Muscle of leg (tissue), 11 donors: ENCODE measurements around the gene MAP3K5. TPM values are rescaled to one million over a fixed set of nuclear protein-coding genes. Genes with fewer than 3 reads are reported as not detected.
"Not testable (repeated sequence)": the region's sequence is repeated elsewhere in the genome, so short reads cannot be mapped to it uniquely, and the experiment has no call there.

Experiments
- DNase-seq: peaks from one replicate; pipeline ENCODE4 v3.0.0; 2013
- H3K27ac ChIP-seq: one replicate; pipeline ENCODE4 v1.5.1; 2013; ENCODE audit warnings: mild to moderate bottlenecking, low read length, control low read depth
- H3K27me3 ChIP-seq: one replicate; pipeline ENCODE4 v1.6.1; 2013; ENCODE audit warnings: low read length; ENCODE audit not compliant: control insufficient read depth, insufficient read depth
- H3K36me3 ChIP-seq: one replicate; pipeline ENCODE4 v1.6.1; 2013; ENCODE audit warnings: low read length; ENCODE audit not compliant: control insufficient read depth, insufficient read depth
- H3K4me1 ChIP-seq: one replicate; pipeline ENCODE4 v1.6.1; 2013; ENCODE audit warnings: low read length; ENCODE audit not compliant: control insufficient read depth, insufficient read depth
- H3K4me3 ChIP-seq: one replicate; pipeline ENCODE4 v1.5.1; 2013; ENCODE audit warnings: low read length, control low read depth
- H3K9me3 ChIP-seq: replicated peaks from 2 replicates; pipeline ENCODE4 v1.6.1; 2013; ENCODE audit warnings: low read depth, low read length; ENCODE audit not compliant: control insufficient read depth
- WGBS: methylation state at CpG from one replicate; pipeline ENCODE4 v1.1.5; 2013; ENCODE audit warnings: missing lambda C conversion rate; ENCODE audit not compliant: insufficient coverage; 5-methylcytosine and 5-hydroxymethylcytosine counted together
- polyA plus RNA-seq, 8 donors: library from polyadenylated mRNA; unstranded; fragments of 120-200 nt; gene quantifications; one replicate each; pipeline versions ENCODE4 v1.2.1 to v1.2.3, GENCODE V29; 2013; ENCODE audit warnings: inconsistent platforms in 1 of 8, low replicate concordance in 1 of 8; ENCODE audit not compliant: insufficient read length in 8 of 8, insufficient read depth in 1 of 8
- total RNA-seq: library from RNA; stranded (reverse); fragments of 120-200 nt; gene quantifications from one replicate; pipeline ENCODE4 v1.2.4, GENCODE V29; 2013

MAP3K5 gene
- total and polyA plus RNA-seq, 9 donors = 1.6 to 3.3 (median 2.1) TPM

- DNase-seq, H3K9me3 ChIP-seq, H3K36me3 ChIP-seq, H3K4me1 ChIP-seq, H3K4me3 ChIP-seq, H3K27me3 ChIP-seq, H3K27ac ChIP-seq: not testable (repeated sequence)
- no CpG with 5 or more reads among the region's 1 CpG for WGBS
Observed at GRCh38 chr6:136815608-136816007, 23.3 kb upstream of the MAP3K5 start.

DNA sequence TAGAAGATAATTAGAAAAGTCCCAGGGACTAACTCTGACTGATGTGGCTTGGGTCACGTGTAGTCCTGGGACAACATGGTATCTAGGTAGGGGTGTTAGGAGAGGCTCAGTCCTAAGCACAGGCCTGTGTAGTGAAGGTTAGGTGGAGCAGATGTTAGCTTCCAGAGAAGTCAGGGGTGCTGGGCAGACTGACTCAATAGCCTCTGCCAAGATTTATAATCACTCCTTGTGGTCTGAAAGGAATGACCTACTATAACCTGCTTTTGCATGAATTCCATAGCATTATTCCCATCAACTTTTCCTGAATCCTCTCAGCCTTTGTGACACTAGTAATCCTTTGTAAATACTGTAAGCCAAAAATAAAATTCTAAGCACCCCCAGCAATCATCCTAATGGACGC lies 19.9 kb upstream of the MAP3K5 start:
- Histone ChIP-seq H3K27me3 (no peaks in the 10 kb centered on the region), H3K27ac (no peak overlapping the region), H3K4me3 (no peak overlapping the region), H3K4me1 (no peaks in the 10 kb centered on the region), H3K9me3 (no peaks in the 10 kb centered on the region), H3K36me3 (no peaks in the 10 kb centered on the region)
- no peak for DNase-seq
- WGBS = no CpG with 5 or more reads among the region's 2 CpGs

DNA sequence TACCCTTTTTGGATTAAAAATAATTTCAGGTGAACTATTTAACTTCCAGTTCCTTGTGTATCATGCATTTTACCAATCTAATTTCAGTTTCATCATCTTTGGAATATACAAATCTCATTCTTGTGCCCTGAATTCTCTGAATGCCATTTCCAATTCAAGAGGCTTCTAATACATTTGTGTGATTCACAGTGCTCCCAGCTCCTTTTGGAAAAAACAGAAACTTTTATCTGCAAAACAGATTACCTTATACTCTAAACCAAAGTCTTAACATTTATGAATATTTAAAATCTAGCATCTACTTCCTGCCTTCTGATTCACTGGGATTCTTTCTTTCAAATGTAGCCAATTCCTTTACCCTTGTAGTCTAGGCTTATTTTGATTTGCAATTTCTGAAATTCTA lies 19.0 kb upstream of the MAP3K5 start:
- no peaks in the 10 kb centered on the region for H3K36me3 ChIP-seq
- DNase-seq = no peak
- no peaks in the 10 kb centered on the region for H3K4me1 ChIP-seq
- H3K9me3 ChIP-seq = no peaks in the 10 kb centered on the region
- H3K4me3 ChIP-seq = no peak overlapping the region
- no peak overlapping the region for H3K27ac ChIP-seq
- no peaks in the 10 kb centered on the region for H3K27me3 ChIP-seq

DNA sequence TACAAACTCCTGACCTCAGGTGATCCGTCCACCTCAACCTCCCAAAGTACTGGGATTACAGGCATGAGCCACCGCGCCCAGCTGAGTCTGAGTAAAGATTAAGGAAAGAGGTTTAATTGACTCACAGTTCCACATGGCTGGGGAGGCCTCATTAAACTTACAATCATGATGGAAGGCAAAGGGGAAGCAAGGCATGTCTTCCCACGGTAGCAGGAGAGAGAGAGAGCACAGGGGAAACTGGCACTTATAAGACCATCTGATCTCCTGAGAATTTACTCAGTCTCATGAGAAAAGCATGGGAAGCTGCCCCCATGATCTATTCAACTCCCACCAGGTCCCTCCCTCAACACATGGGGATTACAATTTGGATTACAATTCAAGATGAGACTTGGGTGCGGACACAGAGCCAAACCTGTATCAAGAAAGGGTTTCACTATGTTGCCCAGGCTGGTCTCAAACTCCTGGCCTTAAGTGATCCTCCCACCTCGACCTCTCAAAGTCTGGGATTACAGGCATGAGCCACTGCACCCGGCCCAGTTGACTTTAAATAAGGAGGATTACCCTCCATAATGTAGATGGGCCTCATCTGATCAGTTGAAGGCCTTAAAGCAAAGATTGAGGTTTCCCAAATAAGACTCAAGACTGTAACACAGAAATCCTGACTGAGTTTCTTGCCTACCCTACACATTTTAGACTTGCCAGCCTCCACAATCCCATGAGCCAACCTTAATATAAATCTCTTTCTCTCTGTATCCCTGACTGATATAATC lies 17.0 kb upstream of the MAP3K5 start:
- 87% methylated on average over 3 of the region's 7 CpGs for WGBS
- H3K36me3 ChIP-seq = no peaks in the 10 kb centered on the region

GRCh38 chr6:136803608-136804007 lies 11.3 kb upstream of the MAP3K5 start:
- Histone ChIP-seq H3K4me3 (no peak overlapping the region), H3K27me3 (no peaks in the 10 kb centered on the region), H3K27ac (no peak overlapping the region), H3K4me1 (no peaks in the 10 kb centered on the region), H3K36me3 (no peaks in the 10 kb centered on the region), H3K9me3 (no peaks in the 10 kb centered on the region)
- WGBS = no CpG with 5 or more reads among the region's 1 CpG
- DNase-seq = no peak

More for the DNA sequence above, 17.0 kb upstream of the MAP3K5 start:
- no peak overlapping the region for H3K4me3 ChIP-seq
- H3K4me1 ChIP-seq = no peaks in the 10 kb centered on the region
- H3K27me3 ChIP-seq = no peaks in the 10 kb centered on the region
- DNase-seq = no peak
- no peaks in the 10 kb centered on the region for H3K9me3 ChIP-seq
- H3K27ac ChIP-seq = no peak overlapping the region

- no peaks in the 10 kb centered on the region for H3K27me3 ChIP-seq
- no peak for DNase-seq
- no peak overlapping the region for H3K4me3 ChIP-seq
- no peak overlapping the region for H3K27ac ChIP-seq
- no peaks in the 10 kb centered on the region for H3K4me1 ChIP-seq
- no peaks in the 10 kb centered on the region for H3K9me3 ChIP-seq
- no CpG with 5 or more reads among the region's 2 CpGs for WGBS
- H3K36me3 ChIP-seq = no peaks in the 10 kb centered on the region
Observed at GRCh38 chr6:136801581-136801980, 9.3 kb upstream of the MAP3K5 start.

DNA sequence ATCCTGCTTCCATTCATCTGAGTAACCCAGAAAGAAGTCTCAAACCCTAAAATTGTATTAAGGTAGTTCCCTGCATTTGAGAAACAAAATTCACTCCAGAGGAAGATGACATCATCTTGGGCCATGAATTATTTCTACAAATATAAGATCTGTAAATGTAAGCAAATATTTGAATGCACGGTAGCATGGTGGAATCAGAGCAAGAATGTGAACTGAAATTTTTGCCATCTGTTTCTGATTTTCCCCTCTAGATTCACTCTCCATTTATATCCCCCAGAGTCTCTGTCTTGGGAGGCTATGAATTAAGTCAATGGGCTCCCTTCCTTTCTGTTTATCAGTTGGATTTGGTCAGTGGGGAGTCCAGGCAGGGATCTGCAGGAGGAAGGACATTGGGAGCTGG lies 5.8 kb upstream of the MAP3K5 start:
- H3K27me3 ChIP-seq = peaks cover 3% of the 10 kb centered on the region
- H3K4me3 ChIP-seq = no peak overlapping the region
- no peaks in the 10 kb centered on the region for H3K9me3 ChIP-seq
- peaks cover 1% of the 10 kb centered on the region for H3K4me1 ChIP-seq
- H3K36me3 ChIP-seq = no peaks in the 10 kb centered on the region
- WGBS = no CpG with 5 or more reads among the region's 1 CpG
- DNase-seq = no peak
- H3K27ac ChIP-seq = no peak overlapping the region

GRCh38 chr6:136795996-136796395 lies 3.7 kb upstream of the MAP3K5 start:
- H3K27ac ChIP-seq = no peak overlapping the region
- WGBS = no CpG with 5 or more reads among the region's 5 CpGs
- H3K27me3 ChIP-seq = peaks cover 14% of the 10 kb centered on the region
- H3K36me3 ChIP-seq = no peaks in the 10 kb centered on the region
- DNase-seq = no peak
- H3K4me3 ChIP-seq = no peak overlapping the region
- H3K9me3 ChIP-seq = no peaks in the 10 kb centered on the region
- H3K4me1 ChIP-seq = peaks cover 9% of the 10 kb centered on the region

GRCh38 chr6:136795386-136795785 lies 3.1 kb upstream of the MAP3K5 start:
- Histone ChIP-seq H3K27ac (no peak overlapping the region), H3K4me3 (no peak overlapping the region), H3K27me3 (peaks cover 14% of the 10 kb centered on the region), H3K4me1 (peaks cover 9% of the 10 kb centered on the region), H3K36me3 (no peaks in the 10 kb centered on the region), H3K9me3 (no peaks in the 10 kb centered on the region)
- WGBS = 80% methylated on average over 1 of the region's 2 CpGs
- DNase-seq = no peak

- DNase-seq = no peak
- peaks cover 21% of the 10 kb centered on the region for H3K27me3 ChIP-seq
- WGBS = no CpG with 5 or more reads among the region's 8 CpGs
- H3K36me3 ChIP-seq = no peaks in the 10 kb centered on the region
- H3K27ac ChIP-seq = no peak overlapping the region
- no peaks in the 10 kb centered on the region for H3K9me3 ChIP-seq
- H3K4me3 ChIP-seq = peak overlapping the region; percentile 91
- H3K4me1 ChIP-seq = peaks cover 9% of the 10 kb centered on the region
Observed at GRCh38 chr6:136793363-136793762, 1.1 kb upstream of the MAP3K5 start.

DNA sequence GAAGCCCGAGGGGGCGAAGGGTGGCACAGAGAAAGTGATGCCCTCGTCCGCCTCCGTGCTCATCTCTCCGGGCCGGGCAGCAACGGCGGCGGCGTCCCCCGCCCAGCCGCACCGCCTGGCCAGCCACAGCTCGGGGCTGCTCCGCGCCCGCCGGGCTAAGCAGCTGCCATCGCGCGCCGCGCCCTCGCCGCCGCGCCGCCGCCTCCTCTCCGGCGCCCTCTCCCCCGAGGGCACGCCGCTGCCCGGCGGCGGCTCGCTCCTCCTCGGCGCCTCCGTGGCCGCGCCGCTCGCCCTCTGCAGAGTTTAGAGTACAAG lies 225 bp downstream of the MAP3K5 start:
- Histone ChIP-seq H3K9me3 (no peaks in the 10 kb centered on the region), H3K27me3 (peaks cover 24% of the 10 kb centered on the region), H3K36me3 (no peaks in the 10 kb centered on the region), H3K27ac (no peak overlapping the region), H3K4me1 (peaks cover 9% of the 10 kb centered on the region), H3K4me3 (peak overlapping the region; percentile 91)
- WGBS = under 1% methylated on average over 42 of the region's 46 CpGs
- DNase-seq = no peak
